Lower leg skin (tissue), 3 donors: Measurements from ENCODE around the gene SPATA3.

ENCODE experiments used
- CTCF ChIP-seq, 3 donors: fragments of 450-650 bp; IDR thresholded peaks; one replicate each; pipeline ENCODE4 v1.5.1; 2016; ENCODE audit warnings: antibody characterized with exemption in 3 of 3, mild to moderate bottlenecking in 3 of 3, moderate library complexity in 2 of 3
- POLR2A ChIP-seq, 2 donors: fragments of 450-650 bp; IDR thresholded peaks; one replicate each; pipeline ENCODE4 v1.6.1; 2016 to 2017; ENCODE audit warnings: antibody characterized with exemption in 2 of 2, mild to moderate bottlenecking in 1 of 2, moderate library complexity in 1 of 2

DNA sequence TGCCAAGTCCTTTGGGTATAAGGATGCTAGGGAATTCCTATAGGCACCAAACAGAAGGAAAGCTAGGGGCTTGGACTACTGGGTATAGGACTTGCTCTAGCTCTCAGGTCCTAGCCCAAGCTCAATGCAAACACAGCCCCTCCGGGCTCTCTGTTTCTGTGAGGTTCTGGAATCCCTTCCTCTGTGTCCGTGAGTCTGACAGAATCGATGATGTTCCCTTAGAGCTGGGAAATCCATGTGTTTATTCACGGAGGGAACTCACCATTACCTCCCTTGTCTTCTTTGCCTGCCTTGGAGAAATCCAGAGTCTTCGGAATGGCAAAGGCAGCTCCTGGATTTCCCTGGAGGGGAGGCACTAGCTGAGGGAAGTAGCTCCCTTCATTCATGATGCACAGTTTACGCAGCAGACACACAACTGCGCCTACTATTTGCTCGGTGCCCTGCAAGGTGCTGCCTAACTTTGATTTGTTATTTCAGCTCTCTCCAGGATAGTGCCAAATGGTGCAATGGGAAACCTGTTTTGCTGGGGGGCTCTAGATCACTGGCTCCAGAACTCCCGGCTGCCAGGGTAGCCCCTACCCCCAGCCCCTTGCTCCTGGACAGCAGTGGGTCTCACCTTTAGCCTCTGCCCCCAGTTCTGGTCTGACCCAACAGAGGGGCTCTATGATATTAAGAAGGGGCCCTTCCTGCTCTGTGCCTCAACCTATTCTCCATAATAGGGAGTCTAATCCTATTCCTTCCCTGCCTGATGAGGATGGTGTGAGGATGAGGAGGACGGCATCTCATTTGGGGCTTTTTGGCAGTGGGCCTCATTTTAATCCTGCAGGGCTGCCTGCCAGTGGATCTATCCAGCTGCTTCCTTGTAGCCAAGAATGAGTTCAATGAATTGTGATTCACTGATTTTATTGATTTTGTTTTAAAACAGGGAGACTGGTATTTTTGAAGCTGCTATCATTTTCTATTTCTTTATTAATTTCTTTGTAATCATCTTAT lies 52.3 kb downstream of the SPATA3 start:
- TF ChIP-seq CTCF (IDR thresholded peaks at IDR 0.05), result no peak
- no peak for TF ChIP-seq POLR2A (IDR thresholded peaks at IDR 0.05)
